ENCODE measurements around the gene BPNT1. TPM values are rescaled to one million over a fixed set of nuclear protein-coding genes. Genes with fewer than 3 reads are reported as not detected.
A peak's percentile ranks its signal among the peaks of the same experiment; 100 is the strongest.

The BPNT1 gene
- total RNA-seq, 1 experiment from 2014 or later = 41.5 TPM

DNA sequence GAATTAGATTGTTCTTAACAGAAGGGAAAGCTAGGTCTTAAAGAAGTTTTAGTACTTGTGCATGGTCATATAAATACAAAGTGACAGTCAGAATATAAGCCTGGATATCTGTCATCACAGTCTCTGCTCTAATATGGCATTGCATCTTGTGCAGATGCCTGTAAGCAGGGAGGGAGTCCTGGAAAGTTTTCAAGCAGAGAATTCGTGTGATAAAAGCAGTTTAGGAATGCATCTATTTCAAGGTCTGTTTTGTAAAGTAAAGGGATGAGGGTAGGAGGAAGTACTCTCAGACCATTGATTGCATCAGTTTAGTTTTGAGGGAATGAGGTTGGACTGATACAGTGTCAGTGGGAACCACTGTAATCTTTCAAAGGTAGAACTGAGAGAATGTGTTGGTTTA, 35.0 kb upstream of the BPNT1 start:
- 0 out of 2 replicates have a peak overlapping the region, but pooled peaks have one; percentile 20 for H3K27ac ChIP-seq
- H3K79me2 ChIP-seq (ENCODE audit: low read depth) = no peaks in the 10 kb centered on the region
- DNase-seq = no peak
- no peak overlapping the region for H3K4me3 ChIP-seq
- H3K9me3 ChIP-seq (ENCODE audit: insufficient read depth, low read depth) = no peaks in the 10 kb centered on the region
- H3K36me3 ChIP-seq (ENCODE audit: low read depth) = peaks cover 22% of the 10 kb centered on the region; the same call in 1 of the 2 replicates
- peaks cover 5% of the 10 kb centered on the region; the same call in 1 of the 2 replicates for H3F3A ChIP-seq (ENCODE audit: insufficient read depth, low read depth)
- H2AFZ ChIP-seq = no peak overlapping the region
- no peak for TF ChIP-seq EZH2 (IDR thresholded peaks at IDR 0.05; ENCODE audit: low read depth)
- TF ChIP-seq, protein P1, sequence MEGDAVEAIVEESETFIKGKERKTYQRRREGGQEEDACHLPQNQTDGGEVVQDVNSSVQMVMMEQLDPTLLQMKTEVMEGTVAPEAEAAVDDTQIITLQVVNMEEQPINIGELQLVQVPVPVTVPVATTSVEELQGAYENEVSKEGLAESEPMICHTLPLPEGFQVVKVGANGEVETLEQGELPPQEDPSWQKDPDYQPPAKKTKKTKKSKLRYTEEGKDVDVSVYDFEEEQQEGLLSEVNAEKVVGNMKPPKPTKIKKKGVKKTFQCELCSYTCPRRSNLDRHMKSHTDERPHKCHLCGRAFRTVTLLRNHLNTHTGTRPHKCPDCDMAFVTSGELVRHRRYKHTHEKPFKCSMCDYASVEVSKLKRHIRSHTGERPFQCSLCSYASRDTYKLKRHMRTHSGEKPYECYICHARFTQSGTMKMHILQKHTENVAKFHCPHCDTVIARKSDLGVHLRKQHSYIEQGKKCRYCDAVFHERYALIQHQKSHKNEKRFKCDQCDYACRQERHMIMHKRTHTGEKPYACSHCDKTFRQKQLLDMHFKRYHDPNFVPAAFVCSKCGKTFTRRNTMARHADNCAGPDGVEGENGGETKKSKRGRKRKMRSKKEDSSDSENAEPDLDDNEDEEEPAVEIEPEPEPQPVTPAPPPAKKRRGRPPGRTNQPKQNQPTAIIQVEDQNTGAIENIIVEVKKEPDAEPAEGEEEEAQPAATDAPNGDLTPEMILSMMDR (conservative IDR thresholded peaks at IDR 0.05) = no peak
- BruUV-seq (replicated peaks) = no TSS peak
- ChIA-PET POLR2A (ENCODE audit: unreplicated experiment) (no interaction called here), CTCF (no interaction called here)
- 0 out of 2 replicates have a peak, but pooled peaks cover 10% of the 10 kb centered on the region for H4K20me1 ChIP-seq (ENCODE audit: insufficient read depth)
- intact Hi-C loops (cut with micrococcal nuclease; ENCODE audit: unreplicated experiment) = no loop called here
- H3K4me2 ChIP-seq = no peak overlapping the region
- H3K27me3 ChIP-seq (ENCODE audit: insufficient read depth, low read depth) = no peaks in the 10 kb centered on the region
- no peaks in the 10 kb centered on the region for H3K9me2 ChIP-seq (ENCODE audit: insufficient read depth)
- no peaks in the 10 kb centered on the region for H3K4me1 ChIP-seq (replicated peaks; ENCODE audit: insufficient read depth)

DNA sequence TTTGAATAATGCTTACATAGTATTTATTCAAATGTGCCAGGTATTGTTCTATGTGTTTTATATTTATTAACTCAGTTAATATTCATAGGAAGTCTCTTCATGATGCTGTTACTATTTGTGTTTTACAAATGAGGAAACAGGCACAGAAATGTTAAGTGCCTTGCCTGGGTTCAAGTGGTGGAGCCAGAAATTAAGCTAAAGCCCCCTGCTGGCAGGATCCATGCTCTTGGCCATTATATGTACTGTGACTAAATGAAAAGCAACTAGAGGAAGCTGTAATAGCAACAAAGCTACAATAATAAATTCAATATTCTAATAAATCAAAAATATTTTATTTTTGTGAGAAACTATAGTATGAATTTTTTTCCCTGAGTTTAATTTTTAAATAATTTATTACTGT, 34.3 kb upstream of the BPNT1 start:
- no peaks in the 10 kb centered on the region for H3K79me2 ChIP-seq (ENCODE audit: low read depth)
- ChIA-PET CTCF (no interaction called here), POLR2A (ENCODE audit: unreplicated experiment) (interaction anchor here (0.6 kb wide), 1 partner anchor 17 kb away, joined by 3 read pairs; no protein-coding TSS in a partner anchor)
- peaks cover 10% of the 10 kb centered on the region; the same call in 1 of the 2 replicates for H4K20me1 ChIP-seq (ENCODE audit: insufficient read depth)
- H3K9me2 ChIP-seq (ENCODE audit: insufficient read depth) = no peaks in the 10 kb centered on the region
- peaks cover 17% of the 10 kb centered on the region; the same call in 1 of the 2 replicates for H3K36me3 ChIP-seq (ENCODE audit: low read depth)
- no peak for DNase-seq
- H3K4me2 ChIP-seq = no peak overlapping the region
- H3K4me3 ChIP-seq = no peak overlapping the region
- H3F3A ChIP-seq (ENCODE audit: insufficient read depth, low read depth) = peaks cover 5% of the 10 kb centered on the region; the same call in 1 of the 2 replicates
- no peak overlapping the region for H2AFZ ChIP-seq
- no peak for TF ChIP-seq EZH2 (IDR thresholded peaks at IDR 0.05; ENCODE audit: low read depth)
- TF ChIP-seq, protein P1 (conservative IDR thresholded peaks at IDR 0.05) = peak; percentile 50; the same call in 1 of the 2 replicates
- no peaks in the 10 kb centered on the region for H3K27me3 ChIP-seq (ENCODE audit: insufficient read depth, low read depth)
- no peaks in the 10 kb centered on the region for H3K4me1 ChIP-seq (replicated peaks; ENCODE audit: insufficient read depth)
- intact Hi-C loops (cut with micrococcal nuclease; ENCODE audit: unreplicated experiment) = no loop called here
- H3K27ac ChIP-seq = no peak overlapping the region
- no peaks in the 10 kb centered on the region for H3K9me3 ChIP-seq (ENCODE audit: insufficient read depth, low read depth)
- BruUV-seq (replicated peaks) = no TSS peak

DNA sequence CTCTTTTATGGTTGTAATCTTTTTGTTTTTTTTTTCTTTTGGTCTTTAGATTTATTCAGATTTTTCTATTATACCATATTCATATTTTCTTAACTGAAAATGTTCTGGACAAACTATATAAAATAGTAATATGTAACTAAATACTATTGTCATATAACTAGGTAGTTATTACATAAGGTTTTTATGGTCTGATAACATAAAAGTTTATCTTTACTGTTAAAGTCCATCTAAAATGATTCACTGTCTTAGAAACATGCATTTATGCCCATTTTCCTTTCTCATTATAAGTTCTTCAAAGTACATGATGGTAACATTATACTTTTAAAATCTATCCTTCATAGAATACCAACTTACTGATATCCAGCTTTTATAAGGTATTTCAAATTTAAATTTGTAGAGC, 33.5 kb upstream of the BPNT1 start:
- Histone ChIP-seq H3K27ac (no peak overlapping the region), H3K36me3 (ENCODE audit: low read depth) (0 out of 2 replicates have a peak, but pooled peaks cover 14% of the 10 kb centered on the region), H3K4me2 (no peak overlapping the region), H3F3A (ENCODE audit: insufficient read depth, low read depth) (peaks cover 5% of the 10 kb centered on the region; the same call in 1 of the 2 replicates), H3K4me3 (no peak overlapping the region), H3K9me3 (ENCODE audit: insufficient read depth, low read depth) (no peaks in the 10 kb centered on the region), H4K20me1 (ENCODE audit: insufficient read depth) (peaks cover 10% of the 10 kb centered on the region; the same call in 1 of the 2 replicates), H3K79me2 (ENCODE audit: low read depth) (no peaks in the 10 kb centered on the region), H3K4me1 (replicated peaks; ENCODE audit: insufficient read depth) (no peaks in the 10 kb centered on the region), H2AFZ (no peak overlapping the region), H3K9me2 (ENCODE audit: insufficient read depth) (no peaks in the 10 kb centered on the region), H3K27me3 (ENCODE audit: insufficient read depth, low read depth) (no peaks in the 10 kb centered on the region)
- ChIA-PET POLR2A (ENCODE audit: unreplicated experiment) (interaction anchor here (0.7 kb wide), 1 partner anchor 131 kb away, joined by 5 read pairs; no protein-coding TSS in a partner anchor), CTCF (no interaction called here)
- DNase-seq = no peak
- BruUV-seq (replicated peaks) = no TSS peak
- no peak for TF ChIP-seq EZH2 (IDR thresholded peaks at IDR 0.05; ENCODE audit: low read depth)
- TF ChIP-seq, protein P1 (conservative IDR thresholded peaks at IDR 0.05) = no peak
- intact Hi-C loops (cut with micrococcal nuclease; ENCODE audit: unreplicated experiment) = no loop called here
